Fibroblast of villous mesenchyme (primary cell): Measurements from ENCODE around the gene NHSL2. TPM values are rescaled to one million over a fixed set of nuclear protein-coding genes. Genes with fewer than 3 reads are reported as not detected.

Experiments used
- DNase-seq: peaks from one replicate; pipeline ENCODE4 v3.0.0-alpha.2; 2010; ENCODE audit warnings: low read depth
- H3K4me3 ChIP-seq: 2 replicates; pipeline ENCODE4 v1.5.1; 2011; ENCODE audit warnings: low read depth, mild to moderate bottlenecking, low read length
- CTCF ChIP-seq: IDR thresholded peaks from 2 replicates; pipeline ENCODE4 v1.5.1; 2012; ENCODE audit warnings: low read depth, mild to moderate bottlenecking, low read length; ENCODE audit not compliant: insufficient read depth
- total RNA-seq: library from RNA; depleted of rRNA; stranded (reverse); fragments of >200 nt; gene quantifications from 2 replicates; pipeline ENCODE4 v1.2.3, GENCODE V29; 2012

Gene NHSL2
- total RNA-seq, 1 donor, result 9.9 TPM

GRCh38 chrX:72100824-72101351 is 190.2 kb downstream of the NHSL2 start:
- no peak for DNase-seq
- TF ChIP-seq CTCF, result no peak
- no peak overlapping the region for H3K4me3 ChIP-seq

GRCh38 chrX:72101597-72102037 is 191.0 kb downstream of the NHSL2 start:
- no peak for DNase-seq
- no peak for TF ChIP-seq CTCF
- no peak overlapping the region for H3K4me3 ChIP-seq

GRCh38 chrX:72102126-72102525 is 191.5 kb downstream of the NHSL2 start:
- DNase-seq, result no peak
- no peak overlapping the region for H3K4me3 ChIP-seq
- TF ChIP-seq CTCF, result no peak

DNA sequence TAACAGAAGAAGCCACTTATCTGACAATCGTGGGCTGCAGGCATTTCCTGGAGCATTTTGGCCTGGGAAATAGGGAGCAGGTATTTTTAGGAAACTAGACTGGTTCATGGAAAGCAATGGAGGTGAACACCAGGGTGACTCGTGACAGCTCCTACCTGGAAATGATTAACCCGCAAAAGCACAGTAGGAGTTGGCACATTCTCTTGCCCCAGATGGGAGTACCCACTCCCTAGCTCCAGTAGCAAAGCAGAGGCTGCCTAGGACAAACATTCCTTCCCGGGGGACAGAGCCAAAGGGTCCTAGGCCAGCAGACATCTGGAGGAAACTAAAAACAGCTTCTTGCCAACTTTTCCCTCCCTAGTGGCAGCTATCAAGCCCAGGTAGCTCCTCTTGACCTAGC is 192.1 kb downstream of the NHSL2 start:
- no peak overlapping the region for H3K4me3 ChIP-seq
- DNase-seq, result no peak
- no peak for TF ChIP-seq CTCF

DNA sequence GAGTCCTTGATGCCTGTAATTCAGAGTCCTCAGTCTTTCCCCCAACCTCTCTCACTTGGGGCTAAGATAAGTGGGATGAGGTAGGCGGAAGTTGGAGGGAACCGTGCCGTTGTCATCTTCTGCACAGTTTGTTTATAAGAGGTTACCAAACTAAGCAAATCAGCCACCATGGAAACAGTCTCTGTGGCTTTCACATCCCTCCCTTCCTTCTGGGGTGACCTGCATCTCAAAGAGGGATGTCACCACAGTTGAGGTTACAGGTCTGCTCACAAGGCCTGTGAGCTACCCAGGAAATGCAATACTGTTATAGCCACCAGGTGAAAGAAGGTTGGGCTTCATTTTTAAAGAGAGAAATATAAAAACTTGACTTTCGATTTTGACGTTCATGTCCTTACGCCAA is 194.8 kb downstream of the NHSL2 start:
- TF ChIP-seq CTCF, result no peak
- no peak overlapping the region for H3K4me3 ChIP-seq
- DNase-seq, result no peak

GRCh38 chrX:72107320-72107719 is 196.7 kb downstream of the NHSL2 start:
- H3K4me3 ChIP-seq, result no peak overlapping the region

More at GRCh38 chrX:72107320-72107719, 196.7 kb downstream of the NHSL2 start:
- TF ChIP-seq CTCF, result no peak
- peak; percentile 57 for DNase-seq
